ENCODE measurements around the gene SNRPA. TPM values are rescaled to one million over a fixed set of nuclear protein-coding genes. Genes with fewer than 3 reads are reported as not detected.

SNRPA gene
- total RNA-seq = 10 to 100 TPM; 43.4 to 68.0 TPM
- long read RNA-seq, partial matches to known transcripts = 1 of 3 reads
- long read RNA-seq, other reads (novel, unspliced or antisense) = 0 of 3 reads

GRCh38 chr19:40750874-40751537, at the start of gene SNRPA:
Gene SNRPA, plus strand, starts transcription at chr19:40751203. Its CDS starts 206 bp downstream, at chr19:40751409.
- ATAC-seq (peak; percentile 74), DNase-seq (peak; percentile 98)
- intact Hi-C loops (cut with DNase I, micrococcal nuclease) = no loop called here

- DNase-seq (no peak), ATAC-seq (no peak)
- intact Hi-C loops (cut with DNase I, micrococcal nuclease) = no loop called here
Observed at GRCh38 chr19:40701758-40702157, 49.2 kb upstream of the SNRPA start.

DNA sequence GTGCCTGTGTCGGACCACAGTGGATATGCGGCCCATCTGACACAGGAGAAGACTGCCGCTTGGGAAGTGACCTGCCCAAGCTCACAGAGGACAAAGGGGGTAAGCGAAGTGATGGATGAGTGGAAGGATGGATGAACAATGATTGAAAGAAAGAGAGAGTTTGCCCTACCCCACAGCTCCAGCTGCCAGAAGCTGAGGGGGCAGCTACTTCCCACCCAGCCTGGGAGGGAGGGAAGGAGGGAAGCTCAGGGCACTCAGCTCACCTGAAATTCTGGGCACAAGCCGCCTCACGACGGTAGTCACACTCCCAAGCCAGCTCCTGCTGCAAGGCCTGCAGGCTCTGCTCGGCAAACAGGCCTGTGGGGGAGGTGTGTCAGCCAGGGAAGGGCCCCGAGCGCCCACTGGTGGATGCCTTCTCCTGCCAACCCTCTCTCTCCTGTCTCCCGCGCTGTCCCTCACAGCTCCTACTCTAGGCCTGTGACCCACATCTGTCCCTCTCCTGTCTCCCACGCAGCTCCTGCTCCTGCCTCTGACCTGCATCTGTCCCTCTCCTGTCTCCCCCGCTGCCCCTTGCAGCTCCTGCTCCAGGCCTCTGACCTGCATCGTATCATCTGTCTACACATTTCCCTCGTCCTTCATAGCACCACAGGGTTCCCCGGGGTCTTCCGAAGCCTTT, 48.5 kb upstream of the SNRPA start:
- DNase-seq (peak in 1 of 2 donors; percentile 47), ATAC-seq (peak; percentile 85)
- intact Hi-C loops (cut with DNase I, micrococcal nuclease) = no loop called here

DNA sequence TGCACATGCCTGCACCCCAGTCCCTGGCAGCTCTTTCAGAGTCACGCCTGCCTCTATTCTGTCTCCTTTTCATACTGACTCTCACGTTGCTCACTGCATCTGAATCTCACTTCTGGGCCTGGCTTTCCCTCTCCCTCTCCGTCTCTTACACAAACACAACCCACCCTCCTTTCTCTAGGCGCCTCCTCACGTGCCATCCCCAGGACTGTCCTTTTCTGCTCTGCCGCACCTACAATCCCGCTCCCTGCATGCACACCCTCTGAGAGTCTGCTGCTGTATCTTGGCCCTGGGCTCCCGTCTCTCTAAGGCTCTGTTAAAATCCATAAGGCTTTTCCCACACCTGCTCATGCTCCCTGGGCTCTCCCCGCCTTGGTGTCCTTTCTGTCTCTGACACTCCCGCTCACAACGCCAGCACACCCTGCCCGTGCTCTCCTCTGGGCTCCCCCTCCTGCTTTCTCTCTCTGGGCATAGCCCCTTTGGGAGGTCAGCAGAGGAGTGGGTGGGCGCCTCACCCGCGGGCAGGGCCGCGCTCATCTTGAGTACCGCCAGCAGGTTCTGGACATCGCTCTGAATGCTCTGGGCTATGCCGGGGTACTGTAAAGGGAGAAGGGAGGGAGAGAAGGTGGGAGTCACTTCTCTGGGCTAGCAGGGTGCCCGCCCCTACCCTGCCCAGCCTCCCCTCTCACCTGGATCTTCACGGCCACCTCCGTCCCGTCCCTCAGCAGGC, 47.8 kb upstream of the SNRPA start:
- intact Hi-C loops (cut with DNase I, micrococcal nuclease) = no loop called here
- no peak for ATAC-seq

GRCh38 chr19:40704491-40705361, 46.3 kb upstream of the SNRPA start:
- intact Hi-C loops (cut with DNase I, micrococcal nuclease) = no loop called here
- no peak for DNase-seq
- ATAC-seq = no peak

More for the DNA sequence above, 47.8 kb upstream of the SNRPA start:
- no peak for DNase-seq

- intact Hi-C loops (cut with DNase I, micrococcal nuclease) = no loop called here
- ATAC-seq = no peak
- no peak for DNase-seq
Observed at GRCh38 chr19:40705362-40705651, 45.7 kb upstream of the SNRPA start.

GRCh38 chr19:40705950-40706619, 44.9 kb upstream of the SNRPA start:
- ATAC-seq = no peak
- no peak for DNase-seq
- intact Hi-C loops (cut with DNase I, micrococcal nuclease) = no loop called here

DNA sequence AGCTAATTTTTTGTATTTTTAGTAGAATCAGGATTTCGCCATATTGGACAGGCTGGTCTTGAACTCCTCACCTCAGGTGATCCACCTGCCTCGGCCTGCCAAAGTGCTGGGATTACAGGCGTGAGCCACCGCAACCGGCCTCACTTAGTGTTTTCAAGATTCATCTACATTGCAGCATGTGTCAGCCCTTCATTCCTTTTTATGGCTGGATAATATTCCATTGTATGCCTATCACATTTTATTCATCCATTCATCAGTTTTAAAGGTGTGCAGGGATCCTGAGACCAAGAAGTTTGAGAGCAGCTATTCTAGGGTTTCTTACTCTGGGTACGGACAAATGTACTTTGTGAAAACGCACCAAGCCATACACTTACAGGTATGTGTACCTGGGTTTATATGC, 43.4 kb upstream of the SNRPA start:
- intact Hi-C loops (cut with DNase I, micrococcal nuclease) = no loop called here
- DNase-seq (no peak), ATAC-seq (no peak)

GRCh38 chr19:40709817-40710216, 41.2 kb upstream of the SNRPA start:
- intact Hi-C loops (cut with DNase I, micrococcal nuclease) = no loop called here
- ATAC-seq = no peak
- DNase-seq = no peak

DNA sequence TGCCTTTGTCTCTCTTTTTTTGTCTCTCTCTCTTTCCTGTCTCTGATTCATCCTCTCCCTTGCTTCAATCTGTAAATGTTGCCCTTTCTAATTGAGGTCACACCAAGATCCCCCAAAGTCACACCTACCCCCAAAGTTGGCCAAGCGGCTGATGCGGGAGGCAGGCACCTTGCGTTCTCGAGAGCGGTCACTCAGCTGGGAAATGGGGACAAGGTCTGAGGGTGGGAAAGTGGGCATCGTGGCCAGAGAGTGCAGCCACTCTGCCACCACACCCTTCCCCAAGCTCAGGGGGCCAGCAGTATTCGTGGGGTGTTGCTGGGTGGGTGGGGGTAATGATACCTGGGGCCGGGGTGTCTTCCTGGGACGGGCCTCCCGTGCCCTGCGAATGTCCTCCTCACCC, 37.1 kb upstream of the SNRPA start:
- ATAC-seq = no peak
- intact Hi-C loops (cut with DNase I, micrococcal nuclease) = no loop called here

GRCh38 chr19:40714441-40715299, 36.3 kb upstream of the SNRPA start:
- peak; percentile 66 for ATAC-seq
- intact Hi-C loops (cut with DNase I, micrococcal nuclease) = no loop called here
- peak; percentile 94 to 96 for DNase-seq

More for the DNA sequence above, 37.1 kb upstream of the SNRPA start:
- no peak for DNase-seq

DNA sequence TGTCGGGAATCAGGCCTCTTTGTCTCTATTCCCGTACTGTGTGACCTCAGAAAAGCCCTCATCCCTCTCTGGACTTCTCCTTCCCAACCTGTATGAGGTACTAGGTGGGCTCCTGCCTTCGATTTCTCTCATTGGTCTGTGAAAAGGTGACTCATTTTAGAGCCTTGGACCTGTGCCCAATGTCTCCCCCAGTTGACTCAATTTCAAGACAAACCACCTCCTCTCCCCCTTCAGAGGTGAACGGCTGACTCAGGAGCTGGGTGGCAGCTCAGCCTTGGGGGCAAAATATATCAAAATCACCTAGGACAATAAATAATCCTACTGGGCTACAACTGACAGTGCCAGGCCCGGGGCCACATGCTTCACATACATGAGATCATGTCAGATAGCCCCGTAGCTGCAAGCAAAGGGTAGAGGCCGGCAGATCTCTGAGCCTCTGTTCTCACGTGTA, 34.9 kb upstream of the SNRPA start:
- intact Hi-C loops (cut with DNase I, micrococcal nuclease) = no loop called here
- no peak for ATAC-seq
- DNase-seq = peak; percentile 45 to 52

DNA sequence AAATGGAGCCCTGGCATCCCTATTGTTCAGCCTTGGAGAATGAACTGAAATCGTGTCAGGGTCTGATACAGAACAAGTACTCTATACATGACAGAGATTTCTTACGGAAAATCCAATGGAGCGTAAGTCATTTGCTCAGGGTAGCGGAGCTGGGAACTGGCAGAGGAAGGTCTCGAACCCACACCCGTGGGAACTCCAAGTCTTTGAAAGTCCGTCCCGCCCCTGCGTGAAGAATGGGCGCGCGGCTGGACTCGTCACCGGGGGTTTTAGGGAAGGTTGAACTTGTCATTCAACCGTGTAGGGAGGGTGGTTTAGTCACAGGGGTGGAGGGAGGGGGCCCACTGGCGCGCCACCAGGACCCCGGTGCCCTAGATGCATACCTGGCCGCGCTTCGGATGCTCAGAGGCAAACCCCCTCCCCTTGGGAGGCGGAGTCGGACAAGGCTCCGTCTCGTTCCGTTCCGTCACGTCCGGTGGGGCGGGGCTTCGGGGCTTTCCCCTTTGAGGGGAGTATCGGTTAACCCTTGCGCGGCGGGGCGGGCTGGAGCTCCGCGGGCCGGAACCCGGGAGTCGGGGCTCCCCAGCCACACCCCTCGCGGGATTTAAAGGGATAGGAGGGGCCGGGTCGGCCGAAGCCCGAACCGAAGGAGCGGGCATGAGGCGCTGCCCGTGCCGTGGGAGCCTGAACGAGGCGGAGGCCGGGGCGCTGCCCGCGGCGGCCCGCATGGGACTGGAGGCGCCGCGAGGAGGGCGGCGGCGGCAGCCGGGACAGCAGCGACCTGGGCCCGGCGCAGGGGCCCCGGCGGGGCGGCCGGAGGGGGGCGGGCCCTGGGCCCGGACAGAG, 34.3 kb upstream of the SNRPA start, which contains the start of the genes COQ8B and ITPKC:
COQ8B (minus strand) TSS at position 405 of the 843 bp plus-strand sequence. CDS start 2,254 bp downstream, outside the sequence.
ITPKC (plus strand) TSS at position 631 of the 843 bp plus-strand sequence; CDS start at position 655, 24 bp downstream.
- DNase-seq = peak; percentile 100
- intact Hi-C loops (cut with DNase I, micrococcal nuclease) = no loop called here
- peak; percentile 68 for ATAC-seq

- DNase-seq (peak in 1 of 2 donors; percentile 39), ATAC-seq (no peak)
- intact Hi-C loops (cut with DNase I, micrococcal nuclease) = no loop called here
Observed at GRCh38 chr19:40717325-40717879, 33.6 kb upstream of the SNRPA start.

DNA sequence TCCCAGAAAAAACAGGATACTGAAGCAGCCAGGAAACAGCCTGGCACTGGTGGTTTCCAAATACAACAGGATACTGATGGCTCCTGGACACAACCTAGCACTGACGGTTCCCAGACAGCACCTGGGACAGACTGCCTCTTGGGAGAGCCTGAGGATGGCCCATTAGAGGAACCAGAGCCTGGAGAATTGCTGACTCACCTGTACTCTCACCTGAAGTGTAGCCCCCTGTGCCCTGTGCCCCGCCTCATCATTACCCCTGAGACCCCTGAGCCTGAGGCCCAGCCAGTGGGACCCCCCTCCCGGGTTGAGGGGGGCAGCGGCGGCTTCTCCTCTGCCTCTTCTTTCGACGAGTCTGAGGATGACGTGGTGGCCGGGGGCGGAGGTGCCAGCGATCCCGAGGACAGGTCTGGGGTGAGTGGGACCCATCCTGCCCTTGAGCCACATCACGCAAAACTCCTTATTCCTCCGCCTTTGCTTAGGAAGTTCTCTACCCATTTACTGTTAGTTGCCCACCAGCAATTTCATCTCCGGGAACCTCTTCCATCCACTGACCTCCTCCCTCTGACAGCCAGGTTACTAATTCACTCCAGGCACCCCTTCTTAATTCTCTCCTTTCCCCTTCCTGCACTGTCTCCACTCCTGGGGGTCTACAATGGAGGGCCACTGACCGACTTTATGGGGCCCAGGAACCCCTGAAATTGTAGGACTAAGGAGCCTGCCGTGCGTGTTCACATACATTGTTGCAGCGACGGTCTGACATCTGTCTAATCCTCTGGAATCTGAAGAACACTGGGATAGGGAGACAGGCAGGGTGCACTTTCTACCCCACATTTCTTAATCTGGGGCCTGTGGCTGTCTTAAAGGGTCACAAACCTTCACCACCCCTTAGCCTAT, 32.9 kb upstream of the SNRPA start:
- ATAC-seq (no peak), DNase-seq (peak; percentile 42 to 57)
- intact Hi-C loops (cut with DNase I, micrococcal nuclease) = no loop called here

All from left colon (tissue), 2 donors.